Rectal smooth muscle tissue (tissue), 1 donor: Measurements from ENCODE around the gene CAMK2A.

Source experiments
- H3K27ac ChIP-seq: one replicate; pipeline ENCODE4 v1.7.0; 2013; ENCODE audit warnings: low read depth, low read length, inconsistent platforms
- H3K27me3 ChIP-seq: one replicate; pipeline ENCODE4 v1.7.0; 2013; ENCODE audit warnings: low read length; ENCODE audit not compliant: control insufficient read depth, insufficient read depth
- H3K36me3 ChIP-seq: one replicate; pipeline ENCODE4 v1.7.0; 2013; ENCODE audit warnings: low read length; ENCODE audit not compliant: control insufficient read depth, insufficient read depth
- H3K4me1 ChIP-seq: one replicate; pipeline ENCODE4 v1.7.0; 2013; ENCODE audit warnings: low read length; ENCODE audit not compliant: control insufficient read depth, insufficient read depth
- H3K4me3 ChIP-seq: one replicate; pipeline ENCODE4 v1.7.0; 2013; ENCODE audit warnings: low read length
- H3K9ac ChIP-seq: one replicate; pipeline ENCODE4 v1.7.0; 2013; ENCODE audit warnings: low read length

The CAMK2A gene

GRCh38 chr5:150289551-150290390 lies at the start of gene CAMK2A:
TSS of gene CAMK2A (minus strand) at chr5:150289773. CDS start at chr5:150289625, 148 bp downstream.
- Histone ChIP-seq H3K36me3 (no peaks in the 10 kb centered on the region), H3K4me3 (no peak within 1 kb of the TSS), H3K9ac (no peak within 1 kb of the TSS), H3K27ac (no peak within 1 kb of the TSS), H3K27me3 (no peaks in the 10 kb centered on the region), H3K4me1 (no peaks in the 10 kb centered on the region)

- no peaks in the 10 kb centered on the region for H3K4me1 ChIP-seq
- no peak overlapping the region for H3K27ac ChIP-seq
- no peak overlapping the region for H3K9ac ChIP-seq
- no peak overlapping the region for H3K4me3 ChIP-seq
- H3K27me3 ChIP-seq = no peaks in the 10 kb centered on the region
- H3K36me3 ChIP-seq = no peaks in the 10 kb centered on the region
Measured at GRCh38 chr5:150339165-150339564, 49.6 kb upstream of the CAMK2A start.

- Histone ChIP-seq H3K9ac (no peak overlapping the region), H3K27me3 (no peaks in the 10 kb centered on the region), H3K27ac (no peak overlapping the region), H3K36me3 (no peaks in the 10 kb centered on the region), H3K4me3 (no peak overlapping the region), H3K4me1 (no peaks in the 10 kb centered on the region)
Measured at GRCh38 chr5:150338546-150338945, 49.0 kb upstream of the CAMK2A start.

DNA sequence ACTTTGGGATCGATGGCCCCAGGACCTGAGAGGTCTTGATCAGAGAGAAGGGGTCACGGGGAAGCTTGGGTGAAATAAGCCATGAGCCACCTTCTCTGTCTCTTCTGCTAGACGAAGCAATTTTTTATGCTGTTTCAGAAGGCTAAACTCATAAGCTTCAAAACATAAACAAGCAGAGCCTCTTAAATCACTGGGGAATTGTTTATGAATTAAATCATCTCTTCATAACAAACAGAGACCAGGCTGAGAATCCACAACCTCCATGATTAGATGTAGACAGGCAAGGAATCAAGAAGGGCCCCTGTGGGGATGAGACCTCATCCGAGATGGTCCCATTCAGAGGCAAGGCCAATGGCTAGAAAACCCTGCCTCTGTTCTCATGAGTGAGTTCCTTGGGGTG lies 46.2 kb upstream of the CAMK2A start:
- Histone ChIP-seq H3K4me1 (no peaks in the 10 kb centered on the region), H3K36me3 (no peaks in the 10 kb centered on the region), H3K27ac (no peak overlapping the region), H3K4me3 (no peak overlapping the region), H3K27me3 (no peaks in the 10 kb centered on the region), H3K9ac (no peak overlapping the region)

GRCh38 chr5:150333400-150333799 lies 43.8 kb upstream of the CAMK2A start:
- Histone ChIP-seq H3K27me3 (no peaks in the 10 kb centered on the region), H3K4me3 (no peak overlapping the region), H3K27ac (no peak overlapping the region), H3K9ac (no peak overlapping the region), H3K36me3 (no peaks in the 10 kb centered on the region), H3K4me1 (no peaks in the 10 kb centered on the region)

GRCh38 chr5:150329881-150330876 lies 40.6 kb upstream of the CAMK2A start:
- H3K27me3 ChIP-seq = peaks cover 3% of the 10 kb centered on the region
- H3K27ac ChIP-seq = no peak overlapping the region
- H3K4me1 ChIP-seq = no peaks in the 10 kb centered on the region

GRCh38 chr5:150329038-150329437 lies 39.5 kb upstream of the CAMK2A start:
- no peak overlapping the region for H3K9ac ChIP-seq
- no peak overlapping the region for H3K4me3 ChIP-seq
- no peak overlapping the region for H3K27ac ChIP-seq
- H3K4me1 ChIP-seq = no peaks in the 10 kb centered on the region
- no peaks in the 10 kb centered on the region for H3K36me3 ChIP-seq
- peaks cover 3% of the 10 kb centered on the region for H3K27me3 ChIP-seq

More at GRCh38 chr5:150329881-150330876, 40.6 kb upstream of the CAMK2A start:
- no peaks in the 10 kb centered on the region for H3K36me3 ChIP-seq
- H3K9ac ChIP-seq = no peak overlapping the region
- no peak overlapping the region for H3K4me3 ChIP-seq

GRCh38 chr5:150328515-150328914 lies 38.9 kb upstream of the CAMK2A start:
- Histone ChIP-seq H3K36me3 (no peaks in the 10 kb centered on the region), H3K4me3 (no peak overlapping the region), H3K4me1 (no peaks in the 10 kb centered on the region), H3K27me3 (peaks cover 3% of the 10 kb centered on the region), H3K27ac (no peak overlapping the region), H3K9ac (no peak overlapping the region)

DNA sequence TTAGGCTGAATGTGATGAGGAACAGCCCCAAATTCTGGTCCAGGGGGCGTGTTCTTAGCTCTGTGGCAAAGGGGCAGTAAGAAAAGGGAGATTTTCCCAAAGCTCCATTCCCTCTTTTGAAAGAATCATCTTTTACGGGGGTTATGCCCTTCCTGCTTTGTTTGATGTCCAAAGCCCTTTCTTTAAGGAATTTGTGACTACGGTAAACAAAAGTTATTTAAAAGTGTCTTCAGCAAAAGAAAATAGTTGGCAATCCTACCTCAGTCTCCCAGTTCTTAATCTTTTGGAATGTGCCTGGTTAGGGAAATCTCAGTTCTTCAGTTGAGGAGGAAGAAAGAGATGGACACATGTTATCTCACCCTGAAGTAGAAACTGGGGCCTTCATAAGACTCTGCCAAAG lies 37.6 kb upstream of the CAMK2A start:
- no peaks in the 10 kb centered on the region for H3K4me1 ChIP-seq
- no peak overlapping the region for H3K9ac ChIP-seq
- H3K27ac ChIP-seq = no peak overlapping the region
- H3K4me3 ChIP-seq = no peak overlapping the region
- no peaks in the 10 kb centered on the region for H3K36me3 ChIP-seq
- peaks cover 3% of the 10 kb centered on the region for H3K27me3 ChIP-seq

GRCh38 chr5:150326707-150327106 lies 37.1 kb upstream of the CAMK2A start:
- Histone ChIP-seq H3K27ac (no peak overlapping the region), H3K4me1 (no peaks in the 10 kb centered on the region), H3K9ac (no peak overlapping the region), H3K27me3 (peaks cover 3% of the 10 kb centered on the region), H3K4me3 (no peak overlapping the region), H3K36me3 (no peaks in the 10 kb centered on the region)

GRCh38 chr5:150325426-150325825 lies 35.9 kb upstream of the CAMK2A start:
- Histone ChIP-seq H3K9ac (no peak overlapping the region), H3K36me3 (no peaks in the 10 kb centered on the region), H3K4me1 (peaks cover 2% of the 10 kb centered on the region), H3K27ac (no peak overlapping the region), H3K4me3 (no peak overlapping the region), H3K27me3 (peaks cover 3% of the 10 kb centered on the region)

- Histone ChIP-seq H3K27me3 (peaks cover 3% of the 10 kb centered on the region), H3K36me3 (no peaks in the 10 kb centered on the region), H3K4me3 (no peak overlapping the region), H3K27ac (no peak overlapping the region), H3K4me1 (peaks cover 3% of the 10 kb centered on the region), H3K9ac (no peak overlapping the region)
Measured at GRCh38 chr5:150323819-150324218, 34.2 kb upstream of the CAMK2A start.
